Activated CD4-positive, alpha-beta T cell treated with anti-CD3 and anti-CD28 coated beads, Interleukin-2, amount 50 U/mL, for 16 hours (primary cell): ENCODE data around the gene RNF213.

Source experiments
- DNase-seq: peaks from one replicate; pipeline ENCODE4 v3.0.0-alpha.2; 2020

RNF213 gene

DNA sequence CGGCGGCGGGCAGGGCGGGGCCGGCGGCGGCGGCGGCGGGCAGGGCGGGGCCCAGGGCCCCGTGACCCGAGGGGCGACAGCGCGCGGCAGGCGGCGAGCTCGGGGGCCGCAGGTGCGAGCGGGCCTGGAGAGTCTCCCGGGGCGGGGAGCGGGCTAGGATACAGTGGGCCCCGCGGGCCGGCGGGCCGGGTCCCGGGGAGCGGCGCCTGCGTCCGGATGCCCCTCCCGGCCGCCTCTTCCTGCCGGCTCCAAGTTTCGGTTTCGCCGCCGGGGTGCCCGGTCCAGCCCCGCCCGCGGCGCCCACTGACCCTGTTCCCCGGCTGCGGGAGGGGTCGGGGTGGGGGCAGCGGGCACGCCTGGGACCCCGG is at the start of gene RNF213:
Gene RNF213, plus strand, starts transcription at position 62 of the 368 bp plus-strand sequence. CDS start 2,830 bp downstream, outside the sequence.
- DNase-seq, result no peak

DNA sequence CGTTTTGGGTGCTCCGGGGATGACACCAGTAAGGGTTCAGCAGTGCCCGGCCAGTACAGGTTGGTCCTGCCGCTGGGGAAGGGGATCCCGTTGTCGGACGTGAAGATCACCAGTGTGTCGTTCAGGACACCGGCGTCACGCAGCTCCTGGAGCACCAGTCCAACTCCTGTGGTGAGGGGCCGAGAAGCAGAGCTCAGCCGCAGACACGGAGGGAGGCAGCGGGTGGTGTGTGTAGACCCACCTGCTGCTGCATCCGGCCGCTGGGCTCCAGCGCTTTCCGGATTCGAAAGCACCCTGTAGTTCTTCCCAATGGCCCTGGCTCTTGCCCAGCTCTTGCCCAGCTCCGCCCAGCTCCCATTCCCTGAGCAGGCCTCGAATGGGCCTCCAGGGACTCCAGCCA is 48.5 kb upstream of the RNF213 start:
- DNase-seq, result no peak

DNA sequence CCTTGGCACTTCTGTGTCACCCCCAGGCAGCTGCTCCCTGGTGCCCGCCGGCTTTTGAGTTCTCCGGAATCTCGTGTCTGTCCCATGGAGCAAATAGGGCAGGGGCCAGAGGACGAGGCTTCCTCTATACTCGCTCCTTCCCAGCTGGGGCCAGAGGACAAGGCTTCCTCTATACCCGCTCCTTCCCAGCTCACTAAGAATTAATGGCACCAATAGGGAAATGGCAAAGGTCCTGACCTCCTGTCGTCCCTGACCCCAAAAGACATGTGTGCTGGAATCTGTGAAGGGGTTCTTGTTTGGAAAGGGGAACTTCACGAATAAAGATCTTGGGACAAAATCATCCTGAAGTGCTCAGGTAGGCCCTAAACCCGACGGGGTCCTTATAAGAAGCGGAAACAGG is 48.1 kb upstream of the RNF213 start:
- no peak for DNase-seq

DNA sequence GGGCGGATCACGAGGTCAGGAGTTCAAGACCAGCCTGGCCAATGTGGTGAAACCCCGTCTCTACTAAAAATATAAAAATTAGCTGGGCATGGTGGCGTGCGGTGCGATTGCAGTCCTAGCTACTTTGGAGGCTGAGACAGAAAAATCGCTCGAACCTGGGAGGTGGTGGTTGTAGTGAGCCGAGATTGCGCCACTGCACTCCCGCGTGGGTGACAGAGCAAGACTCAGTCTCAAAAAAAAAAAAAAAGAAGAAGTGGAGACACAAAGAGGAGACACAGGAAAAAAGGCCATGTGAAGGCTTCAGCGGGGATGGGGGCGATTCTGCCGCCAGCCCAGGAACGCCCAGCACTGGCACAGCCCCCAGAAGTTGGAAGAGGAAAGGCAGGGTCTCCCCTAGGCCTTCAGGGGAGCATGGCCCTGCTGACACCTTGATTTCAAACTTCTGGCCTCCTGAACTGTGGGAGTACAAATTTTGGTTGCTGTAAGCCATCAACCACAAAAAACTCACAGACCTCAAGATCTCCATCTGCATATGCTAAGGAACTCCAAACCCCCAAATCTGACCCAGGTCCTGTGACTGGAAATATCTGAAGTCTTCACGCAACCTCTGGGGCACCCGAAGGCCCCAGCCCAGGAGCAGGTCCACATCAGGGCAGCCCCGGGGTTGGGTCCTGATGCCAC is 47.5 kb upstream of the RNF213 start:
- DNase-seq, result no peak

DNA sequence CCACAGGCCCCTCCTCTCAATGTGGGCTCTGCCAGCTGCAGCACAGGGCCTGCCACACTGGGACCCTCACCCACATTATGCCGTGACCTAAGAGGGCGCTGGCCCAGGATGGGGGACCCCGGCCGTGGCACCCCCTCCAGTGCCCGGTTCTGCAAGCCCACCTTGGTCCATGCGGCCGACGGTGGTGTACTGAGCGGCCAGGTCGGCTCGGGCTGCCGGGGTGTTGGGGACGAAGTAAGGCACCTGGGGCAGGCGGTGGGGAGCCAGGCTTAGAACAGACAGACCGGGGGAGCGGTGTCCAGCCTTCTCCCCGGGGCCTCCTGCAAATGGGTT is 47.0 kb upstream of the RNF213 start:
- no peak for DNase-seq

DNA sequence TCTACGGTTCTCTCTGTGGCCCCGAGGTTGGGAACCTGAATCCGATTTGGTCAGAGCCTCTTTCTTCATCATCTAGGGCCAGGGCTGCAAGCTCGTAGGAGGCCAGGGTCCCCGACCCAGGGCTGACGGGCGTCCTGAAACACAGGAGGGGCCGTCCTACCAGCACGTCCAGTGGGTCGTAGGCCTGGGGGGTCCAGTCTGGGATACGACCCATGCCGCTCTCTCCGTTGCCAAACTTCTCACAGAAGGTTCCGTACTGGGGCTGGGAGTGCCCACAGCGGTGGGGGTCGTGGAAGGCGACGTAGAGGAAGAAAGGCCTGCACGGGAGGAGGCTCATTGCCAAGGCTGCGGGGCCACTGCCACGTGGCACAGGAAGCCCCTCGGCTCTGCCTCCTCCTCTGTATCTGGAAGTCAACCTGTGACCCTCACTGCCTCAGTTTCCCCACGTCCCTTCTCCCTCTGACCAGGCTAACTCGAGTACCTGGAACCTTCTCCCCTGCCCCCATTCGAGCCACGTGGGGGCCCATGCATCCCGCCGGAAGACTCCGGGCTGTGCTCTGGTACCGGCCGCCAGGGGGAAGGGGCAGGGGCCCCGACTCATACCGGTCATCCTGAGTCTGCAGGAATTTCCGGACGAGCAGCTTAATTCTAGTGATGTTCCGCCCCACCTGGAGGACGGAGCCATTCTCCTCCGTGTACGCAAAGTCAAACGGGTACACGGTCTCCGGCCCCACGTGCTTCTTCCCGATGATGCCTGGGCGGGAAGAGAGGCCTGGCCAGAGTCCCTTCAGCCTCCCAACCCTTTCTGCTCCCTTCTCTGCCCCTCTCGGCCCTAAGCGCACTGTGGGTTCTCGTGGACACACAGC is 46.4 kb upstream of the RNF213 start:
- no peak for DNase-seq

DNA sequence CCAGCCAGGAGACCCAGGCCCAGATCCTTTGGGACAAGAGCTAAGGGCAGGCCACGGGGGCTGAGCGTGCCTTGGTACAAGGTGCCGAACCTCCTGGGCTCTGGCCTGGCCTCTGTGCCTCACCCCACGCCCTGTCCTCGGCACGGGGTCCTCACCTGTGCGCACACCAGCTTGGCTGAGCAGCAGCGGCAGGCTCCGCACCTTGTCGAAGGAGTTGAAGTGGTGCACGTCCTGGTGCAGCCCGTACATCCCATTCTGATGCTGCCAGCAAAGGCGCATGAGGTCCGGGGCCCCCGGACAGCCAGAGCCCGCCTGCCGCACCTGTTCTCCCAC is 45.8 kb upstream of the RNF213 start:
- DNase-seq, result no peak

GRCh38 chr17:80216473-80217456 is 43.9 kb upstream of the RNF213 start:
- DNase-seq, result no peak

DNA sequence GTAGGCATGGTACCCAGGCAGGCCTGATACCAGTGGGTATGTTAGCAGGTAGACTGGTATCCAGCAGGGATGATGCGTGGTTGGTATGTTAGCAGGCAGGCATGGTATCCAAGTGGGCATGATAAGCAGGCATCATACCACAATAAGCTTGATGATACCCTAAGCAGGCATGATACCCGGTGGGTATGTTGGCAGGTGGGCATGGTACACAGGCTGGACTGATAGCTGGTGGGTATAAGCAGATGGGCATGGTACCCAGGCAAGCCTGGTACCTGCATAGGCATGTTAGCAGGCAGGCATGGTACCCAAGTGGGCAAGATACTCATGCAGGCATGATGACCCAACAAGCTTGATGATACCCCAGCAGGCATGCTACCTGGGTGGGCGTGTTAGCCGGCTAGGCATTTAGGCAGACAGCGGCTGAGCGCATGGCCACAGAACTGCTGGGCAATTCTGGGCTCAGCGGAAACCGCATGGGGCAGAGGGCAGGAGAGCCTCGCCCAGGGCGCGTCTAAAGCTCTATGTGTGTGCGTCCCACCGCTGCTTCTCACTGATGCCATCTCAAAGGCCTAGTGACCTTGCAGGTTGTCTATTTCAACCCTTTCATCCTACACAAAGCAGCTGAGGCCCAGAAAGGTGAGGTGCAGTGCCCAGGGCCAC is 42.8 kb upstream of the RNF213 start:
- no peak for DNase-seq

DNA sequence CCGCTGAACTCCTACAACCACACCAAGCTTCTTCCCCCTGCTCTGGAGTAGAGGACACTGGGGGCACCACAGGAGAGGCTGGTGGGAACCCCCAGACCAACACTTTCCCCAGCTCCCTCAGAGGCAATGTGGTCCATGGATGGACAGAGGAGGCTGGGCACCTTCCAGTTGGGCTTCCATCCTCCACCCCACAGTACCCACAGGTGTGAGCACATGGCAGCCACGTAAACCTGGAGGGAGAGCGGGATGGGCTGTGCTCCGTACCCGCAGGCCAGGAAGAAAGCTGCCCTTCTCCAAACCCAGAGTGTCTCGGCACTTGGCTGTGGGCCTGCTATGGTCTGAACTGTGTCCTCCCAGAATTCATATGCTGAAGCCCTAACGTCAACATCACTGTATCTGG is 42.3 kb upstream of the RNF213 start:
- DNase-seq, result no peak

DNA sequence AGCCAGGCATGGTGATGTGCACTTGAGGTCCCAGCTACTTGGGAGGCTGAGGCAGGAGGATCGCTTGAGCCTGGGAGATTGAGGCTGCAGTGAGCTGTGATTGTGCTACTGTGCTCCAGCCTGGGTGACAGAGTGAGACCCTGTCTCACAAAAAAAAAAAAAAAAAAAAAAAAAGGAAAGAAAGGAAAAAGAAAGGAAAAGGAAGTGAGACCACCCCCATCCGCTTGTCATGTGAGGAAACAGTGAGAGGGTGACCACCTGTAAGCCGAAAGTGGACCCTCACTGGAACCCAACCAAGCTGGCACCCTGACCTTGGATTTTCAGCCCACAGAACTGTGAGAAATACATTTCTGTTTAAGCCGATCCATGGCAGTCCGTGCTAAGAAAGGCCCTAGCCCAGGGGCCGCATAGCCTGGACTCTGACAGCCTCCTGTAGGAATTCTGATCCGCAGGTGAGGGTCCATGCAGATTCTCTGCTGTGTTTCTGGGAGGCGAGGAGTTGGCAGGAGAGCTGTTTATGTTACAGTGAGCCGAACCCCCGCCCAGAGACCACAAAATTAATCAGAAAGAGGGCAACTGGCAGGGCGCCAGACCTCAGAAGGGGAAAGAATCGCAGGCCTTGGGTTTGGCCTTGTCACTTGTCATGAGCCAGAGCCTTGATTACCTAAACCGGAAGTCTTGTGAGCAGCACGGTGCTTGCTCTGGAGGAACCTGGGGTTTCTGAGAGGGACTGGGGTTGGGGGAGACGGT is 41.5 kb upstream of the RNF213 start:
- peak; percentile 91 for DNase-seq

DNA sequence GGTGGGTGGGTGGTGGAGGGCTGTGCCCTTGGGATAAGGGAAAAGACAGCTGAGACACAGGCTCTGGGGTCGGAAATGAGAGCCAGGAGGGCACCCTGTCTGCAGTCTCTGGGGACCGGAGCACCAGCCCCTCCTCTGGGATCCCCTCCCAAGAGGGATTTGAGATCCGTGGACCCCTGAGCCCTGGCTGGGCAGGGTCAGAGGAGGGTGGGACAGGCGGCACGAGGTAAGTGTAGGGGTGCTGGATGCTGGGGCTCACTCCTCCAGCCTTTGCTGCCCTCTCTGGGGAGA is 40.9 kb upstream of the RNF213 start:
- DNase-seq, result no peak

DNA sequence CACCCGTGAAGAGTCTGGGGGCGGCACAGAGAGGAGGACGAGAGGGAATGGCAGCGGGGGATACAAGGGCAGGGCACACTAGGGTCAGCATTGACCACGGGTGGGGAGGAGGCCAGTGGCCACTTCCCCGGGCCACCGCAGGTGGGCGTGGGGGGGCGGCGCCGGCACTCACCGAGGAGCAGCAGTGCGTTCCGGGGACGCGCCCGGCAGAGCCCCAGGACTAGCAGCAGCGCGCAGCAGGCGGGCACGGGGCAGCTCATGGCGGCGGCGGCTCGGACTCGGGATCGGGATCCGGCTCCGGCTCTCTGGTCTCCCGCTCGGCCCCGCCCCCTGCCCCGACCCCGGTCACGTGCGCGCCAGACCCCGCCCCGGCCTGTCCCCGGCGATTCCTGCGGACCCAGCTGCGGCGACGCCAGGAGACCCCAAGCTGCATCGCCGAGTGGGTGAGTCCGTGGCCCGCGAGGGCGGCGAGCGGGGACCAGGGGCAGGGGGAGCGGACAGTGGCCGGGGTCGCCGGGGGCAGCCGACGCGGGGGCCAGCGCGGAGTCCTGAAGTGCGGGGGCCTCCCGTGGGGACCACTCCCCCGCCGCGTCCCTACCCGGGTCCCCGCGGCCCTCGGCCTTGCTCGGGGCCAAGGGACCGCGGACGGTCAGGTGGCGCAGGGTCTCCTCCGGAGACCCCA is 40.5 kb upstream of the RNF213 start, which contains the start of the genes SGSH and SLC26A11:
Gene SGSH, minus strand, starts transcription at position 280 of the 682 bp plus-strand sequence. Its CDS starts 20 bp downstream, at position 260.
Gene SLC26A11, plus strand, starts transcription at position 374 of the 682 bp plus-strand sequence. CDS start 1,134 bp downstream, outside the sequence.
- peak; percentile 72 for DNase-seq

DNA sequence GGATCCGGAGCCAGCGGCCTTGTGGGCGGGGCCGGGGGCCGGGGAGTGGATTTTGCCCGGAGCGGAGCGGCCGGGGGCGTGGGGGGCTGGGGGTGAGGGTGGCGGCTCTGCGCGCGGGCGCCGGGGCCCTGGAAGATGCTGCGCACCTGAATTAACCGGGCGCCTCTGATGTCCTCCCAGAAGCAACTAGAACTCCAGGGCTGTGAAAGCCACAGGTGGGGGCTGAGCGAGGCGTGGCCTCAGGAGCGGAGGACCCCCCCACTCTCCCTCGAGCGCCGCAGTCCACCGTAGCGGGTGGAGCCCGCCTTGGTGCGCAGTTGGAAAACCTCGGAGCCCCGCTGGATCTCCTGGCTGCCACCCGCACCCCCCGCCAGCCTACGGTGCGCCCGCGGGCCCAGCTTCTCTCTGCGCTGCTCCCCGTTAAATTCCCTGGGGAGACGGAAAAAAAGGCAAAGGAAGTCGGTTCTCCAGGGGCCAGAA is 39.9 kb upstream of the RNF213 start:
- DNase-seq, result no peak

- no peak for DNase-seq
These were observed 39.1 kb upstream of the RNF213 start for GRCh38 chr17:80221351-80222105.

DNA sequence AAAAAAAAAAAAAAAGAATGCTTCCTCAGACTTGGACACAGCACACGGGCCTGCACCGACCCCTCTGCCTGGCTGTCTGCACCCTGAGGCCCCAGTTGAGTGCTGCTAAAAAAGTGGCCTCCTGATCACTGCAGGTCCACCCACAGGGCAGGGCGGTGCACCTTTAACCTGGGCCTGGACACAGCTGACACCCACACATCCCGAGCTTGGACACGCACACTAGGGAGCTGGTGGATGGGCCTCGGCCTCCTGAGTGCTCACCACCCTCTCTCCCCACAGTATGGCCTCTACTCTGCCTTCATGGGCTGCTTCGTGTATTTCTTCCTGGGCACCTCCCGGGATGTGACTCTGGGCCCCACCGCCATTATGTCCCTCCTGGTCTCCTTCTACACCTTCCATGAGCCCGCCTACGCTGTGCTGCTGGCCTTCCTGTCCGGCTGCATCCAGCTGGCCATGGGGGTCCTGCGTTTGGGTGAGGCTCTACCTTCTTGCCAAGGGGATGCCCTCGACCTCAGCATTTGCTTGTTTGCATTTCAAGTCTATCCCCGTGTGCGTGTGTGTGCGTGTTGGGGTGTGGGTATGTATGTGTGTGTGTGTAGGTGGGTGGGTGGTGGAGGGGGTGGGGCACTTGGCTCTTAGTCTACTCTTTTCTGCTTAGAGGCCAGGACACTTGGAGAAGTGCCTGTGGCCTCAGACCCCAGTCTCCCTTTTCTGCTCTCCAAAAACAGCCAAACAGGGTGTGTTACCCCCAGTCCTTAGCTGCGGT is 38.1 kb upstream of the RNF213 start:
- DNase-seq, result no peak

DNA sequence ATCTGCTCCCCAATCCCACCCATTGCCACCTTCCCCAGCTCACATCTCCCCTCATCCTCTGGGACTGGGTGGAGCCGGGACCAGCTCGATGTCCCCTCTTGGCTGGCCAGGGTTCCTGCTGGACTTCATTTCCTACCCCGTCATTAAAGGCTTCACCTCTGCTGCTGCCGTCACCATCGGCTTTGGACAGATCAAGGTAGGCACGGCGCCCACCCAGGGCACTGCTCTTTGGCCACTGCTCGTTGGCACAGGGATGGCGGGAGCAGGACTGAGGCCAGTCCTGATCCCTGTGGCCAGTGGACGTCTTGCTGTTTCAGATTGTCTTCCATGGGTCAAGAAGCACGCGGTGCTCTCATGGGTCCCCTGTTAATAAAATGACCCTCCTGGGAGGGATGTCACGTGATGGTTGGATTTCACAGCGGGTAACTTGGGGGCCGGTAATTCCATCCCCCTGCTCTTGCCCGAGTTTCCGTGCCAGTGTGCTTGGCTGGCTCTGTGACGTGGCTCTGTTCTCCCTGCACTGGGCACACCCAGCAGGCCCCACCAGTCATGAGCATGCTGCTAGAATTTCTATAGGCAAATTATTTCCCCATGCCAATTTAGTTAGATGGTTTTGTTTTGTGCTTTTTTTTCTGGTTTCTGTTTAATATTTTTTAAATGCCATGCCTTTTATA is 37.4 kb upstream of the RNF213 start:
- no peak for DNase-seq

DNA sequence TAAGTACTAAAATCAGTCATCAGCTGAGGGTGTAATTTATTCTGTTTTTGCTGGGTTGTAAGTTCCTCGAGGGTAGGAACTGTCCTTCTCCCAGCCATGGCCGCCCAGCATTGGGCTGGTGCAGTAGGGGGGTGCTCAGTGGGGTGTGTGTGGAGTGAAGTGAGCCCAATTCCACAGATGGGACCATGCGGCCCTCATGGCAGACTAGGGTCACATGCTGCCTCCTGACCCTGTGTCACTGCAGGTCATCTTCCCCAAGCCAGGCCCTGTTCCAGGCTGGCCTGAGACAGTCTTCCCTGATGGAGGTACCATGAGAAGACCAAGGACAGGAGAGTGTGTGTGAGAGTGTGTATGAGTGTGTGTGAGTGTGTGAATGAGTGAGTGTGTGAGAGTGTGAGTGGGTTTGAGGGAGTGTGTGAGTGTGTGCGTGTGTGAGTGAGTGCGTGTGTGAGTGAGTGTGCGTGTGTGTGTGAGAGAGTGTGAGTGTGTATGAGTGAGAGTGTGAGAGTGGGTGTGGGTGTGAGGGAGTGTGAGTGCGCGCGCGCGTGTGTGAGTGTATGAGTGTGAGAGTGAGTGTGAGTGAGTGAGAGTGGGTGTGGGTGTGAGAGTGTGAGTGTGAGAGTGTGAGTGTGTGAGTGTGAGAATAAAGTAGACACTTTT is 36.7 kb upstream of the RNF213 start:
- no peak for DNase-seq

GRCh38 chr17:80224683-80225082 is 36.0 kb upstream of the RNF213 start:
- no peak for DNase-seq
